Measurements from ENCODE around the gene SLBP.

SLBP gene

DNA sequence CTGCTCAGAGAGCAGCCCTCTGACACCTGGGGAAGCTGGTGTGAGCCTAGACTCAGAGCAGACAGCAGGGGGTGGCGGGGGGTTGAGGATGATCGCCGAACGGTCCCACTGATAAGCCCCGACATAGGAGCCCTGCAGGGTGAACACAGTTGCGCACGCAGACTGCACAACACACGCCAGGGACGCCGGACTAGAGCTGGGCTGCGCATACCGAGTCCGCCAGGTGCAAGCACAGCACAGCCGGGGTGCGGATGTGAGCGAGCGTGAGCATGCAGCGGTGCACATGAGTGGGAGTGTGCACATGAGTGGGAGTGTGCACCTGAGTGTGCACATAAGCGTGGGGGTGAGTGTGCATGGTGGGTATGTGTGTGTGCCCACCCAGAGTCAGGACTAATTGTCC is 64.7 kb downstream of the SLBP start:
- DNase-seq: no peak

DNA sequence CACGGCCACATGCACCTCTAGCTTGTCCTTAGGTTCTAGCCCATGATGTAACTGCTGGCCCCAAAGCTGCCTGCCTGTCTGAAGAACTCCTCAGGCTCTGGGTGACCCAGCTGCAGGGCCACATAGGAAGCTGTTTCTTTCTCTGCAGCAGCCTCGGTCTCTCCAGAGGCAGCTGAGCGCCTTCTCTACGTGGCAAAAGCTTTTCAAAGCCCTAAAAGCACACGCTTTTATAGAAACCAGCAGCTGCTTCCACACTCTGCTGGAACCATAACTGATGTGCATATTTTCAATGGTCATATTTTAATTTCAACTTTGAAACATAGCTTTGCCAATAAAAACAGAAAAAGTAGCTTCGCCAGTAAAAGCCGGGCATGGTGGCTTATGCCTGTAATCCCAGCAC is 65.4 kb downstream of the SLBP start:
- DNase-seq: no peak

DNA sequence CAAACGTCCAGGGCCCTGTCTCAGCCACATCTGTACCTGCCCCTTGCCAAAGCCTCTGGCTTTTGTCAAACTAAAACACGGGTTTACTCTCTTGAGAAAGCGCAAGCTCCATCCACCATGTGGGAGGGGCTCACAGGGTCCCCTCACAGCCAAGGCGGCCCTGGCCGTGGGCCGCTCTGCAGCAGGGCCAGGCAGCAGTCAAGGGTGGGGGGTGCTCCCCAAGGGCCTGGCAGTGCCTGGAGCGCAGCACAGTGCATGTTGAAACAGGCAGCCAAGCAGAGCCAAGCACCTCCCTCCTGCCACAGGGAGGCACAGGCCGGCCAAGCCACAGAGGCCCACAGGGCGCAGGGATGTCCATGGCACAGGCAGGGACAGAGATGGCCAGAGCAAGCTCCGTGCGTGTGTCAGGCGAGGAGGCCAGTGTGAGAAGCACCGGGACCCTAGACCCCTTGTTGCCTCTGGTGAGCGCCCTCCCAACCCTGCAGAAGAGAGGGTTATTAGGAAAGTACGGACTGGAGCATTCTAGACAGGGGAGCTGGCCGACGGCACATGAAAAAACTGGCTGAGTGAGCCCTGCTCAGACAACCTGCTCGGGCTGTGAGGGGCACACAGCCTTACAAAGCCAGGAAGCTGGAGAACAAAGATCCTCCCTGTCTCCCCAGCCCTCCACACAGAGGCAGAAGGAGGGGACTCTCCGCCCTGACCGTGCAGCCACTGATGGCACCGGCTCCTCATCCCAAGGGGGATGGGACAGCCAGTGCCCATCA is 67.0 kb downstream of the SLBP start:
- DNase-seq: no peak

DNA sequence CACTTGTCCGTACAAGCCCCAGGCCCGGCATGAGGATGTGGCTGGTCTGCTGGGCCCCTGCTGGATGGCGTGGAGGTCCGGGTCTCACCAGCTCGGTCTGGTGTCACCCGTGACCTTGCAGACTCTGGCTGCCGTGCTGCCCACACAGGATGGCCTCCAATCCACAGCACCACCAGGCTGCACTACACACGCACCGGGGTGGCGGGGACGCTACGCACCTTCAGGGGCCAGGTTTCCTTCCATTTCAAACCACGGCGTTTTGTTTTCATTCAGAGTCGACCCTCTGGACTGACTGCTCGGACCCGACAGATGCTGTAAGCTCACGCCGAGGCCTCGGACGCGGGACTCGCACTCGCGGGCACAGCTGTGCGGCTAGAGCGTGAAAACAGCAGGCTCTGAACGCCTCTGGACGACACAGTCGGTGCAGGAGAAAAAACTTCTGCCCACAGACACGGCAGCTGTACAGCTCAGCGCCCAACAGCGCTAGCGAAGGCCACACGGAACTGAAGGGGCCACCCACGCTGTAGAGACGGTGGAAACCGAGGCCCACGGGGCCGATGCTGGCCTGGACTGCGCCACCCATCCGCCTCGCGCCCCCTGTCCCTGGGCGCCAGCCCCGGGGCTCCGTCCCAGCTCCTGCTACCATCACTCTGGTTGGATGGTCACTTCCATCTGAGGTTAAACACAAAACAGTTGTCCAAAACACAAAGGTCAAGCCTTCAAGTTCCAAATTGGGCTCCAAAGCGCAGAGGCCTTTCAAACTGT is 68.0 kb downstream of the SLBP start:
- no peak for DNase-seq
